HG03175 (cell line): Measurements from ENCODE around the gene SOCS1.

Experiments used
- ATAC-seq: cut with Tn5 transposase; IDR thresholded peaks from one replicate; pipeline ENCODE4 v1.9.1; 2021; ENCODE audit warnings: mild to moderate bottlenecking, moderate library complexity; ENCODE audit not compliant: unreplicated experiment

SOCS1 gene

GRCh38 chr16:11289202-11289601, 33.2 kb upstream of the SOCS1 start:
- no peak for ATAC-seq

DNA sequence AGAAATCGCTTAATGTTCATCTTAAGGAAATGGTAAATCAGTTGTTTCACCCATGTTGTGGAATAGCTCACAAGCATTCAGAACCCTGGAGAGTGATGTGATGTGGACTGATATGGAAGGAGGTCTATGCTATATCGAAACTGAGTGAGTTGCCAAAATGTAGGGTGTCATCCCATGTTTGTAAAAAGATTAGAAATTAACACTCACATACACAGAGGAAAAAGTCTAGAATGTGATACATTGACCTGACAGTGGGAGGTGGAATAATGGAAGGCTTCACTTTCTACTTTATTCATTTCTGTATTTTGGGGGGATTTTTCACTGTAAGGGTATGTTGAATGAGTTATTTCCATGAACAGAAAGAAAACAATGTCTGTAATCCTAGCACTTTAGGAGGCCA, 29.8 kb upstream of the SOCS1 start:
- ATAC-seq: no peak

- ATAC-seq: no peak
Observed at GRCh38 chr16:11283820-11284248, 27.8 kb upstream of the SOCS1 start.

DNA sequence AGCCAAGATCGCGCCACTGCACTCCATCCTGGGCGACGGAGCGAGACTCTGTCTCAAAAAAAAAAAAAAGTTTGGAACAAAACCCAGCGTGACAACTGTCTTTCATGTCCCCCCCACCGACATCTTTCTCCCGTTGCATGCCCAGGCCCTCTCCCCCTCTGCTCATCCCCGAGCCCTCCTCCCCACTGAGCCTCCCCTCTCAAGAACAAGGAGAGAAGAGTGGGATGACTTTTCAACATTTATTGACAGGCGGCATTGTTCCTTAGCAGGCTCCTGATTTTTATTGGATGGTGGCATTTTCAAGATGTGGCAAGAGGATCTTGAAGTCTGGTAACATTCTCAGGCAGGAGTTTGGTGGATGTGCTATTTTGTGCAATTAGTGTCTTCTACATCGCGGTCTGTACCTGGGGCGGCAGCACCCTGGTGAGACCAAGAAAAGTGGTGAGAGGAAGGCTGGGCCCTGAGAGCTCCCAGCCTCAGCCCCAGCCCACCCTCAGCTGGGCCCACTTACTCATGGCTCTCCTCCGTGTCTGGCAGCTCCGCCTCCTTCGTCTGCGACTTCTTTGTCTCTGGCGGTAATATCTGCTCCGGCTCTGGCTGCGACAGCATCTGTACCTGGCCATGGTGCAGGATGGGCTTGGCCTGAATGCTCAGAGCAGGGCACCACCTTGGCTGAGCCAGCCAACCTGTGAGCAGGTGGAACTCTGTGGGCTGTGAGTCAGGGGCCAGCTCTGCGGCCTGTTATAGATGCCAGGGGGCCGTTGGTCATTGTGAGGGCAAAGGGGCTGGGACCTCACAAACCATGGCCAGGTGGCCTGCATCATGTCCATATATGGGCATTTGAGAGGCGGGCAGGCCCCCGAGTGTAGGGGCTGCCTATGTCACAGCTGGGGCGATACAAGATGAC, 24.9 kb upstream of the SOCS1 start, which contains the start of gene PRM1:
Gene PRM1, minus strand, starts transcription at position 715 of the 907 bp plus-strand sequence. Its CDS starts 92 bp downstream, at position 623.
- ATAC-seq: no peak

- ATAC-seq: no peak
Observed at GRCh38 chr16:11278681-11279628, 23.0 kb upstream of the SOCS1 start.

- ATAC-seq: no peak
Observed at GRCh38 chr16:11277607-11278337, 21.8 kb upstream of the SOCS1 start.

DNA sequence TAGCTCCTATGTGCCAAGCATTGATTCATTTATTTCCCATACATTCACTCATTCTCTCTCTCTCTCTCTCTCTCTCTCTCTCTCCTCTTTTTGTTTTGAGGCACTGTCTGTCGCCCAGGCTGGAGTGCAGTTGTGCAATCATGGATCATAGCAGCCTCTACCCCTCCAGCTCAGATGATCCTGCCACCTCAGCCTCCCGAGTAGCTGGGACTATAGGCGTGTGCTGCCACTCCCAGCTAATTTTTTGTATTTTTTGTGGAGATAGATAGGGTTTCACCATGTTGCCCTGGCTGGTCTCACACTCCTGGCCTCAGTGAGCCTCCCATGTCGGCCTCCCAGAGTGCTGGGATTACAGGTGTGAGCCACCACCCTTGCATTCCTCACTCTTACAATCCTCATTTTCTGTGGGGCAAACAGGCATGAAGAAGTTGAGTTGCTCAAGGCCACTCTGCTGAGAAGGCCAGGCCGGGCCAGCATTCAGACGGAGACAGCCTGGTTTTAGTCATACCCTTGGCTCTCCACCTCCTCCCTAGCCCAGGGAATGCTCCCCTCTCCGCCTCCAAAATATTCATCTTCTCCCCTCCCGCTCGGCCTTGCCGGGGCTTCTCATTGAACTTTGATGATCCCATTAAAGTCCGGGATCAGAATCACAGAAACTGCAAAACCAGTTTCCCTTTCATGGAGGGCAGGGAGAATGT, 21.0 kb upstream of the SOCS1 start:
- ATAC-seq: no peak

DNA sequence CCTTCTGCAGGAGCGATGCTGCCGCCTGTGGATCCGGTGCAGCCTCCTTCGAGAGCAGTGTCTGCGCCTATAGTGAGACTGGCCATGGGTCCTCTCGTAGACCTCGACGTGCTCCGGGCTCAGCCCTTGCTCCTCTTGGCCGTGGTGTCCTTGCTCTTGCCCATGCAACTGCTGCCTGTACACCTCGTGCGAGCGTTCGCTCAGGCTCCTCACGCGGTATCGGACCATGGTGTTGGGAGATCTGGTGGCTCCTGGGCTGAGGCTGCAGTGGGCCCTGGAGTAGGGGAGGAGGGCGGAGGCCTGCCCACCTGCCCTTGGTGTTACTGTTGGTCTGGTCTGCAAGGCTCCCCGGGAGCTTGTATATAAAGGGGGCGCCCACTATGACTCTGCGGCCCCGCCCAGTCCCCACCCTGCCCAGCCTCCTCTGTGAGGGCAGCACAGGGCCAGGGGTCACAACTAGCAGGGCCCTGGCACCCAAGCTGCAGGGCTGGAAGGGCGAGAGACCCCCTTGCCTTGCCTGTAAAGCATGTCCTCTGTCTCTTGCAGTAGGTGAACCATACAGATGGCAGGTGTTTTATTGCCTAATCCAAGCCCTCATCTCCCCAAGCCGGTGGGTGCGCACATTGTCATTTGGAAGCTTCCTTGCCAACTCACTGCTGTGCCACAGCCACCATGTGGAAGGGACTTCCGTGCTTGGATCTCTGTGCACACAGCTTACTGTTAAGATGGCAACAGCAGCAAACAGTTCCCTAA, 20.3 kb upstream of the SOCS1 start, which contains the start of gene PRM2:
Gene PRM2, minus strand, starts transcription at position 338 of the 753 bp plus-strand sequence. Its CDS starts 110 bp downstream, at position 228.
- no peak for ATAC-seq

GRCh38 chr16:11274964-11275363, 19.0 kb upstream of the SOCS1 start:
- ATAC-seq: no peak

- ATAC-seq: no peak
Observed at GRCh38 chr16:11273721-11274324, 17.8 kb upstream of the SOCS1 start.

GRCh38 chr16:11272921-11273720, 17.1 kb upstream of the SOCS1 start, which contains the start of gene PRM3:
Gene PRM3 (minus strand): TSS chr16:11273629. CDS start chr16:11273595, 34 bp downstream.
- no peak for ATAC-seq

- ATAC-seq: no peak
Observed at GRCh38 chr16:11272484-11272883, 16.5 kb upstream of the SOCS1 start.

DNA sequence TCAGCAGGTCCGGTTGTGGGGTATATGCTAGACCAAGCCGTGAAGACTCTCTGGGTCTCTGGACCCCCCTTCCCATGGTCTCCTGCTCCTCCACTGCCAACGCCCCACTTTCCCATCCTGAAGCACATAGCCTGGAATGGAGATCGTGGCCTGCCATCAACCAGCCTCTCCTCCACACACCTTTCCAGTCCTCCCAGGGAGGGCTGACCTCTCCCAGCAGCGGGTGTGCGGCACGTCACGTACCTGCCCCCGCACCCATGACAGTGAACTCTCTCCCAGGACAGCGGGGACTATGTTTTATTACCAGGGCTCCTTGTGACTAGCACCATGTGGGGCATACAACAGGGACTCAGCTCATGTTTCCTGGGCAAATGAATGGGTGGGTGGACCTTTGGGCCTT, 15.6 kb upstream of the SOCS1 start:
- no peak for ATAC-seq

DNA sequence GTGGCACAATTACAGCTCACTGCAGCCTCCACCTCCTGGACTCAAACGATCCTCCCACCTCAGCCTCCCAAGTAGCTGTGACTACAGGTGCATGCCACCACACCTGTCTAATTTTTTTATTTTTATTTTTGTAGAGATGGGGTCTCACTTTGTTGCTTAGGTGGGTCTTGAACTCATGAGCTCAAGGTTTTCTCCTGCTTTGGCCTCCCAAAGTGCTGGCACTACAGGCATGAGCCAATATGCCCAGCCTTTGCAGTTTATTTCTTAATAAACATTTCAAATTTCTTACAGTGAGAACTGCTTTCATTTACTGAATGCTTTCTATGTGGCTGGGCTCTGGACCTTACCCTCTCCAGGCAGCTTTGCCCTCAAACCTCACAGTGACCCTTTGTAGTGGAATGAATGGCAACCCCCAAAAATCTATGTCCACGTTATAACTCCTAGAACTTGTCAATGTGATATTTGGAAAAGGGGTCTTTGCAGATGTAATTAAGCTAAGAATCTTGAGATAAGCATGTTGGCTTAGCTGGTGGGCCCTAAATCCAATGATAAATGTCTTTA, 14.7 kb upstream of the SOCS1 start:
- no peak for ATAC-seq

DNA sequence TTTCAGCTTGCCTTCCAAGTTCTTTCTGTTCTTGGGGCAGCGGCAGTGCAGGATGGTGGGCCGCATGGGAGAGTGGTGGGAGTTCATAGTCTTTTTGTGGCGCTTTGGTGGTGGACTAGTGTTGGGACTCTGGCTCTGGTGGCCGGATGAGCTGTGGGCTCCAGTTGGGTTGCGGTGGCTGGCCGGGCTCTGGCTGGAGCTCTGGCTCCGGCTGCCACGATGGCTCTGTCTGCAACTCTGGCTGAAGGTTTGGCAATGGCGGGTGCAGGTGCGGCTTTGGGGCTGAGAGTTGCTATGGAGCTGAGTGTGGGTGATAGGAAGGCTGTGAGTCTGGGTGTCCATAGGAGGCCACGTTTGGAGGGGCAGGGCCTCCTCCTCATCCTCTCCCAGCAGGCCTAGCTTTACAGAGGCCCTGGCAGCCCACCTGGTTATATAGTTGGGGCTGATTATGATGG, 12.9 kb upstream of the SOCS1 start, which contains the start of gene TNP2:
Gene TNP2, minus strand, starts transcription at position 405 of the 455 bp plus-strand sequence. Its CDS starts 63 bp downstream, at position 342.
- no peak for ATAC-seq

DNA sequence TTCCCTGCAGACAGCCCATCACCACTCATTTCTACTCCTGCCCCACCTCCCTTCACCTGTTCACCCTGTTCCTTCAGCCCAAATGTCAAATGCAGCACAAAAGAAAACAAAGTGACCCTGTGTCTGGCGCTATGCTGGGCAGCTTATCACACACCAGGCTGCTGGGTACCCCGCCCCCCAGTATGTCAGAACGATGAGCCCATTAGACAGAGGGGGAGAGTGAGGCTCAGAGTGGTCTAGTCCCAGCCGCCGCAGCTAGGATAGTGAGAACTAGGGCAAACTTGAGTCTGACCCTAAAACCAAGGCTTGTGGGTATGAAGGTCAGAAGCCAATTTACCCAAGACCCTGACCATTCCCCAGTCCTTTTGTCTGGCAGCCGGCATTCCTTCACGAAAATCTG, 9.1 kb upstream of the SOCS1 start:
- no peak for ATAC-seq

DNA sequence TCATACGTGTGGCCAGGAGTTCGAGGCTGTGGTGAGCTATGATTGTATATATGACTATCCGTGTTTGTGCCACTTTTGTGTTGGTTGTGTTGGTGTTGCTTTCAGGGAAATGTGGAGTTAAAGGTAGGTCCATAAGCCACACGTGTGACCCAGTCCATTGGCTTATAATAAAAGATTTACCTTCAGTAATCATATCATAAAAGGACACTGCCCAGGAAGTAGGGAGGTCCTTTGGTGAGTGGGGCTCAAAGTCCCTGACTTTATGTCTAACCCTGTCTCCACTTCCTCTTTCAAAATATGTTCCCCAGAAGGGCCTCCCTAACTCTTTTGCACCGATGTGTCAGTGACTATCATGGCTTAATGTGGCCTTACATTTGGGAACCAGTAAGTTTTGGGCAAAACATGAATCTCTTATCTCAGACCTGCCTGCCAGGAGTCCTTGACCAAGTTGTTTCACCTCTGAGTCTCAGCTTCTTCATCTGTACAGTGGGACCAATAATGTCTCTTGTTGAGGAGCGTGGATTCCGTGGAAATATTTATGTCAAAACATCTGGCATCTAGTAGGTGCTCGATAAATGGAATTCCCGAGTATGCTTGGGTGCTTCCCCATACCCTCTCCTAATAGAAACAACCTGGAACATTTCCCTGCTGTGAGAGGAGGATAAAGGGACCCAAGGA, 8.3 kb upstream of the SOCS1 start:
- ATAC-seq: no peak
